Medulla oblongata (tissue), 1 donor: ENCODE results near the gene TMEM244.
"Not testable (repeated sequence)": the region's sequence is repeated elsewhere in the genome, so short reads cannot be mapped to it uniquely, and the experiment has no call there.

Experiments used
- DNase-seq: peaks from one replicate; pipeline ENCODE4 v3.0.0-alpha.2; 2015; ENCODE audit errors: extremely low spot score

The TMEM244 gene

DNA sequence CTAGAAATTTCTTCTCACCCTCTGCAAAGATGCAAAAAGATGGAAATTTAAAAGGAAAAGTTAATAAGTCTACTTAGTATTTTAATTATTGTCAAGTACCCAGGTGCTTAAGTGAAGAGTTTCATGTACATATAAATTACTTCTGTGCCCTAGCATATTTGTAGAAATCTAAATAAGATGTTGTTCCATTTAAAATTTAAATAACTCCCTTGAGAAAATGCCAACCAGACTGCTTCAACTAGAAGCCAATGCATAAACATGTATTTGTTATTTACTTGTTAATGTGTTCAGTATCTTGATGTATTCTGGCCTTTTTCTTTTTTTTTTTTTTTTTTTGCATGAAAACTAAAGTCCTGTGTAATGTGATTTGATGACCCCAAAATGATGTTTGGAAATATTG is 6.3 kb upstream of the TMEM244 start:
- no peak for DNase-seq

DNA sequence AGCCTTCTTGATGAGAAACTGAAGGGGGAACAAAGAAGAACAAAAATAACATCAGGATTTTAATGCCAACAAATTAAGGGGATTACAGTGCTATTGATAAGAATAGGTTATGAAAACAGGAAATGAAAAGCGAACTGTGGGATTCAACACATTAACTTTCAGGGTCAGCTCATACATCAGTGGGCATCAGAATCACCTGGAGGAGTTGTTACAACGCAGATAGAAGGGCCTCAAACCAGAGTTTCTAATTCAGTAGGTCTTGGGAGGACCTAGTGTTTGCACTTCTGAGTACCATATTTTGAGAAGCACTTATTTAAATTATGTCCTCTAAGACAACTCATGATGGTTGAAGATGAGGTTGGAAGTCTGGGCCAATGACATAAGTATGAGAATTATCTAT is 5.6 kb upstream of the TMEM244 start:
- DNase-seq, result peak; percentile 10

DNA sequence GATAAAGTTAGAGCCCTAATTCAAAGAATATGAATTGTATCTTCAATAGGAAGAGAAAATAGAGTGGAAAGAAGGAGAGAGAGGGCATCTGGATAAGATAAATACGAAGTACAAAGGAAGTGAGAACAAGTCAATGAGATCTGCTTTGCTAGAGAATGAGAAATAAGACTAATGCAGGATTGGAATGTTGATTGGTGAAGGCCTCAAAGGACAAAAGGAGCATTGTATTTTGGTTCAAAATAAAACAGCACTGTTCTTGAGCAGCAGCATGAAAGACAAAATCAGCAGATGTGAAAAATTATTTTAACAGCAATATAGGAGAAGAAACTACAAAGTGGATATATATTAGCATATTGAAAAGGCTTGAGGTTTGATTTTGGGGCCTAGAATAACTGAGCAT is 5.1 kb upstream of the TMEM244 start:
- peak; percentile 68 for DNase-seq

DNA sequence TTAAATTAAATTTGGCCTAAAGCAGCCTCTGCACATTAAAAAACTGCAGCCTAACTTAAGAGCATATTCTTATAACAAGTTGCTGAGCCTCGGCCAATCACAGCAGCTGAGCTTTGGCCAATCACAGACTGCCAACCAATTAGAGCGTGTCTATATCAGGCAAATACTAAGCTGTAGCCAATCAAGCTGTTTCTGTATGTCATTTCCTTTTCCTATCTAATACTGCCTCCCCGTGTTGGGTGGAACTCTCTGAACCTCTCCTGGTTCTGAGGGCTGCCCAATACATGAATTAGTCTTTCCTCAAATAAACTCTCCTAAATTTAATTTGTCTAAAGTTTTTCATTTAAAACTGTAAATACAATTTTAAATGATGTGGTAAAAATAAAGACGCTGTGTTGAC is 3.9 kb upstream of the TMEM244 start:
- no peak for DNase-seq

DNA sequence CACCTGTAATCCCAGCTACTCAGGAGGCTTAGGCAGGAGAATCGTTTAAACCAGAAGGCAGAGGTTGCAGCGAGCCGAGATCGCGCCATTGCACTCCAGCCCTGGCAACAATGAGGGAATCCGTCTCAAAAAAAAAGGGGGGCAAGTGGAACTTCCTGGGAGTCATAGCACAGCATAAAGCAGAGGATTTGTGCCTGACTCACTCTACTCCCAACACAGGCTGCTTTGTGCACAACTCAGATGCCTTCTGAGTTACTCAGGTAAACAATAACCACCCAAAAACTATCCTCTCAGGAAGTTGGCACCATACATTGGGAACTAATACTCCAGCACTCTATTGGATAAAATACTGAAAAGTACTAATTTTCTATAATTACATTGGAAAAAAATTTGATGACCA is 2.5 kb upstream of the TMEM244 start:
- no peak for DNase-seq

DNA sequence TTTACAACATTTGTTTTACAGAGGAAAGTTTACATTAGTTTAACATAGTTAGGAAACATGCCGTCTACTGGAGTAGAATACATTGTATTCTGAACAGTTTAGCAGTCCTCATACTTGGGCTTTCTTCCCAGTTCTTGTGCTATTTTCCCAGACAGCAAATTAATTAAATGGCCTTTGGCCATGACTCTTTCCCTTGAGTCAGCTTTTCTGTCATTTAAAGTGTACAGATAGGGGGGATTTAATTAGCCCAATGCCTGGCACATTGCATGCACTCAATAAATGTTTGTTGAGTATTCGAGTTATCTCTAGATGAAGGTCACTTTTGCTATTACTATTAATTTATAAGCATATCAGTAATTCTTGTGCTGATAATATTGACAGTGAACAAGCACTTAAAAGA is 1.6 kb downstream of the TMEM244 start:
- DNase-seq, result no peak

DNA sequence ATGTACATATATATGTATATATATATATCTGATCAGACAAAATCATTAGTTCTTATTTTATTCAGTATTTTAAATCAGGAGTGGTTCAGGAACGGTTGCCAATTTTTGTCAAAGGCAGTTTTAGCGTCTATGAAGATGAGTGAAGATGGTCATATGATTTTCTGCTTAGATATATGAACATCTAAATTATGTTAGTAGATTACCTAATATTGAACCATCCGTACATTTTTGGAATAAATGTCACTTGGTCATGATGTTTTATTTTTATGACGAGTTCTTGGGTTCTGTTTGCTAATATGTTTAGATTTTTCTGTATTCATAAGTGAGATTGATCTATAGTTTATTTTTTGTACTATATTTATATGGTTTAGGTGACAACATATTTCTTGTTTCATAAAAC is 3.3 kb downstream of the TMEM244 start:
- no peak for DNase-seq

DNA sequence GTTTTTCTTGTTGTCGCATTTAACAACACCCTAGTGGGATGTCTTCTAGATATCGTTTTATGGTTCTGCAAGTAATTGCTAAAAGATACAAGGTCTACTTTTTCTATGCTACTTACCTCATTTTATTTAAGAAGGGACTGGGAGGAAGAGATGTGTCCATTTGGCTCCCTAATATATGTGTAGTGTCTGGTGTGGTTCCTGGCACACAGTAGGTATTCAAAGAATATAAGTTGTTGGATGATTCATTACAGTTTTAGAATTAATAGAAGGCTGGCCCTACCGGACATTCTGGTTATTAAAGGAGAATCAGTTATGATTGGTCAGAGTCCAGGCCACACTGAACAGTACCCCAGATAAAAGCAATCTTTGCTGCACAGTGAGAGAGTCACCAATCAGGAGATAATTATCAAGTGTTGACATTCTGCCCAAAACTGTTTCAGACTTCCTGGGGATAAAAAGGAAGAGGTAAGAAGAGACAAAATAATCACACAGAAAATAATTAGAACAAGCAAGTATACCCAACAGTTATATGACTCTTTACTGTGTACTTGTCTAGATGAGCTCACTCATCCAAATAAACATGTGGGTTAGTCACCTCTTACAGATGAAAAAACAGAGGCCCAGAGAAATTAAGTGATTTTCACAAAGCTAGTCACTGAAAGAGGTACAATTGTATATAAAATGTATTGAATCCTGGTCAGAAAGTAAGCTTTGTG is 7.0 kb downstream of the TMEM244 start:
- no peak for DNase-seq

DNA sequence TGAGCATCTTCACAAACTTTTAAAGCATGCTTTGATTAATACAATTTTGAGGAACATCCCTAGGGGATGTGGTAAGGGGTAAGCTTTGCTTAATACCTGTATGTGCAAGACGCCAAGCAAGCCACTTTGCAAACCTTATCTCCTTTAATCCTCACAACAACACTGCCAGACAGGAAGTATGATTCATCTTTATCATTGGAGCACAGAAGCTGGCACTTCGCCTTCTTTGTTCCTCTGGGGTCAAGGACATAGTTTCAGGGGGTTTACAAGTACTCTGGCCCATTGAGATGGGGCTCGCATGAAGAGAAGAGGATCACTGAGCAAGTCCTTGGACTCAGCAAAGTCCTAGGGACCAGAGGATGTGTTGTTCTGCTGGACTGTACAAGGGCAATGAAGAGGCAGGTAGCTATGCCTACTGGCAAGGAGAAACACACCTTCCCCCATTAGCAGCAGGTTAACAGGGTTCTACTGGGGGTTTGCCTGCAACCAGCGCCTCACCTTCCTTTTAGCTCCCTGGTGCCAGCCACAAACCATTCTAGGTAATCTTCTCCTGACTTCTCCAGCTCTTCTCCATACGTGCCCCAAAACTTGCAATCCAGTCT is 8.8 kb downstream of the TMEM244 start:
- no peak for DNase-seq

DNA sequence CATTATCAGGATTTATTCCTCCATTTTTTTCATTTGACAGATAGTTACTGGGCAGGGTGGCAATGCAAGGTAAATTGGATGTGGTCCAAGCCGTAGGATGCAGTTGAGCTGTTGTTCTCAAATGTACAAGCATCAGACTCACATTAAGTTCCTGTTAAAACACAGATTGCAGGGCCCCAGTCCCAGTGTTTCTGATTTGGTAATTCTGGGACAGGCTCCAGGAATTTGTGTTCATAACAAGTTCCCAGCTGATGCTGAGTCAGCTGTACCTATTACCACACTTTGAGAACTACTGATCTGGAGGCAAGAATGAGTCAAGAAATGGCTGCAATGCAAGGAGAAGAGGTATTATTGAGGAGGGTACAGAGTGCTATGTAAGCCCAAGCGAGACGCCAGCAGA is 11.7 kb downstream of the TMEM244 start:
- DNase-seq, result no peak

DNA sequence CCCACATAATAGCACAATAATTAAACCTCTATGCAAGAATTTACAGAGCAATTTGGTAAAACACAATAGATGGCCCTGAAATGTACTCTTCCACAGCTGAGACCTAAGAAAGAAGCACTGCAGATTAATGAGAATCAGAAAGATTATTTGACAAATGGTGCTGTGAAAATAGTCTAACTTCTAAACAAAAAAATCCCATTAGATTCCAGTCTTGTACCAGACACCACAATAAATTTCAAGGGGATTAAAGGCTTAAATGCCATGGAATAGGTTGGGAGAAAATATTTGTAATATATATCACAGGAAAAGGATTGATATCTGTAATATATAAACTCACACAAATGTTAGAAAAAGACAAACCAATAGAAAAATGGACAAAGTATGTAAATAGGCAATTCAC is 14.4 kb downstream of the TMEM244 start:
- DNase-seq, result no peak

DNA sequence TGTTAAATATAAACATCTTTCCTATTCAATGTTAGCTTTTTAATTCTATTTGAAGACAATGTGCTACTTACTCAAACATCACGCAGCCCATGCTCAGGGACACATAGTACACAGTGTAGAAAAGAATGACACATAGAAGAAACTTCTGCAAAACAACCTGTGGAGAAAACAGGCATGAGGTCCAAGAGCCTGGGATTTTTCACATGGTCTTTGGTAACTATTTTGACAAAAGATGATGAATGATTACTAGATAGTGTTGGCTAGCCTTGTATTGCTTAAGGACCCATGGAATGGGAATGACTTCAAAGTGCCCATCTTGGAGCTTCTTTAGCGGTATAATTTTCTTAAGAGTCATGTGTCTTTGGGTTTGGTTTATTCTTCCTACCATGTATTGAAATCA is 15.4 kb downstream of the TMEM244 start:
- DNase-seq, result no peak

DNA sequence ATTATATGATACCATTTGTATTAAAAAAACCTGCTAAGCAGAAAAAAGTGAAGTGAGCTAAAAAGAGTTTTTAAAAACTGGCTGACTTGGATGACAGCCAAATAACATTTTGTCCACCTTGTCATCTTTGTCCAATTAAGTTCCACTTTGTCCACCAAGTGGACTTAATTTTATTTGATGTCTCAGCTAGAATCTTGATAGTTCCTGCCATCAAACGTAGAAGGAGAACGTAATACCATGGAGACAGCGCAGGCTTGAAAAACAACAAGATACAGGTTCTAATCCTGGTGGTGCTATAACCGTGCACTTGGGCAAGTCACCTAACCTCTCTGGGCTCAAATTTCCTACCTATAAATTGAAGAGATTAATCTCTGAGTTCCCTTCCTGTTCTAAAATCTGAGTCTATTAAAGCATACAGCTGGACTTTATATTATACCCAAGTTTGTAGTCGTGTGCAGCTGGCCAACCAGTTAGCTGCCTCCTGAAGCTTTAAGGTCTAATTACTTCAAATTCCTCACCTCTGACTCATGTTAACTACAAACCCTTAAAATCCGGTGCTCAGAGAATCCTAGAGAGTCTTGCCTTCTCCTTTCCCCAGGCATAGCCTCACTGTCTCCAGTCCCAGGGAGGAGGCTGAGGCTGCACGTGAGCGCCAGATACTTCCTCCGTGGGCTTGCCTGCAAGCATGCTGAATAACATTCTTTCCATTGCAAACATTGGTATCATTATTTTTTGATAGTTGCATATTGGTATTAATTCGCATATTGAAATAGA is 16.8 kb downstream of the TMEM244 start:
- DNase-seq, result no peak

DNA sequence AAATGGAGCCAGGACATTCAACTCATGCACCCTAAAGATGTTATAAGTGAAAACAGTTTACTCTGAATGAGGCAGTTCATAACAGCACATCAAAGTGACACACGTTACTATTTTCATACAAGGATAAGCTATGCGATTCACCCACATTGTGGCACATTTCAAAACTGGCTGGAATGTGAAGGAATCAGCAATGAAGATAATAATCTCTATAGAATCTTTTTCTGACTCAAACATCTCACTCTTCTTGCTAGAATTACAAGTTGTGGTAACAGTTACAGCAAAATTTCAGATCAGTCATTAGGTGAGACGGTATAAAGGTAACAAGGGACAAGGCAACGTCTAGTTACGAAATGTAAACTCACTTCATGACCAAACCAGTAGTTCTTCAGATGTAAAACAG is 17.5 kb downstream of the TMEM244 start:
- no peak for DNase-seq

DNA sequence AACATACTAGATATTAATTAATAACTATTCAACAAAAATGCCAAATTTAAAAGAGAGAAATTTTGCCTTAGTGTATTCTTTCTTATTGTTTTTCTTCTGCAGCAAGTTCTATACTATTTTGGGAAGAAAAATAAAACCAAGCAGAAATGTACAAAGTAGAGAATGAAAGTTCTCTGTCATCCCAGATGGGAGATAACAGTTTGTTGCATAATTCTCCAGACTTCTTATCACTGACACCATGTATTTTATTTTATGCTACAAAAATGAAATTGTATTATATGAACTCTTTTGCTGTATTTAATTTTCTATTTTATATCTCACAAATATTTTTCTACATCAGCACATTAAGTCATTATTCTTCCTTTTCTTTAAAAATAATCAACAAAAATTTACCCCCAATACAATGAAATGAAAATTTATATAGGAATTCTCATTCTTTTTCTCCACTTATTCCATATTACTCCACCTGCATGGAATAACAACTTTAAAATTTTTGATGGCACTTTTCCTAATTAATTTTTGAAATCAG is 18.2 kb downstream of the TMEM244 start:
- DNase-seq, result no peak

DNA sequence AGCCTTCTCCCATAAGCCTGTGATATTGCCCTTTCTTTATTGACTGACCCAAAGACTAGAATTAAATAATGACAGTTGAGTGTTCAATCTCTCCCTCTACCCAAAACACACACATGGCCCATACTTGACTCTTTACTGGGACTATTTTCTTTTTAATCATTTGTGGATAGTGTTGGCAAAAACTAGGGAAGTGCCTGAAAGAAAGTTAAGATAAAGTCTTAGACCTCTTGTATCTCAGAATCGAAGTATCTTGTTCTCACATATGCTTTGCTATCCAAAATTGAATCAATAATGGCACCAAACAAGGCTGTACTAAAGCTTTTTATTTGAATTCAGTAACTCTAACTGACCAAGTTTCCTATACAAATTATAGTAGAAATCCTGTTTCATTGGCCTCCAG is 19.0 kb downstream of the TMEM244 start:
- no peak for DNase-seq

DNA sequence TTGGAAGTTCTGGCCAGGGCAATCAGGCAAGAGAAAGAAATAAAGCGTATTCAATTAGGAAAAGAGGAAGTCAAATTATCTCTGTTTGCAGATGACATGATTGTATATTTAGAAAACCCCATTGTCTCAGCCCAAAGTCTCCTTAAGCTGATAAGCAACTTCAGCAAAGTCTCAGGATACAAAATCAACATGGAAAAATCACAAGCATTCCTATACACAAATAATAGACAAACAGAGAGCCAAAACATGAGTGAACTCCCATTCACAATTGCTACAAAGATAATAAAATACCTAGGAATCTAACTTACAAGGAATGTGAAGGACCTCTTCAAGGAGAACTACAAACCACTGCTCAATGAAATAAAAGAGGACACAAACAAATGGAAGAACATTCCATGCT is 21.6 kb downstream of the TMEM244 start:
- DNase-seq, result not testable (repeated sequence)

DNA sequence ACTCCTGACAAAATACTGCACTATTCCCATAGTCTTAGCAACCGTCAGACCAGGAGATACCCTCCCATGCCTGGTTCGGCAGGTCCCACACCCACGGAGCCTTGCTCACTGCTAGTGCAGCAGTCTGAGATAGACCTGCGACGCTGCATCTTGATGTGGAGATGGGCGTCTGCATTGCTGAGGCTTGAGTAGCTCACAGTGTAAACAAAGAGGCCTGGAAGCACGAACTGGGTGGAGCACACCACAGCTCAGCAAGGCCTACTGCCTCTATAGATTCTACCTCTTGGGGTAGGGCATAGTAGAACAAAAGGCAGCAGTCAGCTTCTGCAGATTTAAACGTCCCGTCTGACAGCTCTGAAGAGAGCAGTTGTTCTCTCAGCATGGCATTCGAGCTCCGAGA is 25.4 kb downstream of the TMEM244 start:
- DNase-seq, result no peak

DNA sequence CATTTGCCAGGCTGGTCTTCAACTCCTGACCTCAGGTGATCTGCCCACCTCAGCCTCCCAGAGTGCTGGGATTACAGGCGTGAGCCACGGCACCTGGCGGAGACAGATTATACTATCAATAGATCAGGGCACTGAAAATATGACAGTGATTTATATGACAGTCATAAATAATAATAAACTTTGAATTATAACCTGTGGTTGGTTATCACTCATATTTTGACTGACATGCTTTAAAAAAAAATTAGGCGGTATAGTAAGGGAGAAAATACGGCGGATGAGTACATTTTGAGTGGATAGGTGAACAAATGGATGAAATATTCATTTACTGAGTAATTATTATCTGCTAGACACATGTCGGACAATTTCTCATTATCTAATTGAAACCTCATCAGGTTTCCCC is 28.8 kb downstream of the TMEM244 start:
- DNase-seq, result no peak

DNA sequence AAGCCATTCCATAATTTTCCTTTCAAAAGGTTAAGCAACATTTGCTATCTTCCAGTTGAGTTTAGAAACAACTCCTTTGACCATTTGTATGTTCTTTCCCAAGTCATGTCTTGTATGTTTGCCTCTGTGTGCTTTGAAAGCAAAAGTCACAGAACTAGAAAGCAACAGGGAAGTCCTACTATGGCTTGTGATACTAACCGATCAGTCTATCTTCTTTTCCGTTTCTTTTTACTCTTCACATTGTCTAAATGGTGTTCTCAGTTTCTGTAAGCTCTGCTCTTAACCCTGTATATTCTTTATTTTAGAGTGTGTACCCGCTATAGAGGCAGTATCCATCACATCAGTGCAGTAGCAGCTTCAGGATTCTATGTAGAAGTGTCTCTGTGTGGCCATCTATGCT is 32.9 kb downstream of the TMEM244 start:
- no peak for DNase-seq

DNA sequence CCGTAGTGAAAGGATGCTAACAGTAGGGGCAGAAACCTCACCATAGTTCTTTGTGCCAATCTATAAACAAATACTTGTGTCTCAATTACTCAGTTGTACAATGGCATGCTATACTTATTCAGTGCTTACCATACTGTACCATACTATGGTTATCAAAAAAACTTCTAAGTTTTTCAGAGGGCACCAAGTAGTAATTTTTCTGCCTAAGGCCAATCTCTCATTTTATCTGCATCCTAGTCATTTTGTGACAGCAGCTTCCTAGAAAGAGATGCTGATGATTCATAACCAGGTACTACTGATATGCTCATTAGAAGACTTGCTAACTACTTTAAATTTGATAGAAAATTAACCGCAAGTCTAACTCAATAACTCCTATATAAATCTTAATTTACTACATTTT is 42.9 kb downstream of the TMEM244 start:
- no peak for DNase-seq

DNA sequence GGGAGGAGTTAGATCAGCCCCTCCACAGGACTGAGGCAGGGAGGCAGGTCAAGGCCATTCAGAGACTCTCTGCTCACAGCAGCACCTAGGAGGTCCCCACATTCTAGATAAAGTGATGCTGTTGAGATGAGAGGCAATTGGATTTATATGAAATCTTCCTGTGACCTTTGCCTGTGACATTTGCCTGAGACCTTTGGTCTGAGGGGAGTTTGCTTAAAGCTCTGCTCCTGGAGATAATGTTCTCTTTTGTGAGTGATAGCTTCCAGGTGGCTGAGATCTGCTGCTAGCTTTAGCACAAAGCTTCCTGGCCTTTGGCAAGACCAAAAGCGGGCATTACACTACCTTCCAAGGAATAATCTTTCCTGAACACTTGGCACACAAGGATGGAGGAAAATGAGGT is 43.3 kb downstream of the TMEM244 start:
- DNase-seq, result no peak

DNA sequence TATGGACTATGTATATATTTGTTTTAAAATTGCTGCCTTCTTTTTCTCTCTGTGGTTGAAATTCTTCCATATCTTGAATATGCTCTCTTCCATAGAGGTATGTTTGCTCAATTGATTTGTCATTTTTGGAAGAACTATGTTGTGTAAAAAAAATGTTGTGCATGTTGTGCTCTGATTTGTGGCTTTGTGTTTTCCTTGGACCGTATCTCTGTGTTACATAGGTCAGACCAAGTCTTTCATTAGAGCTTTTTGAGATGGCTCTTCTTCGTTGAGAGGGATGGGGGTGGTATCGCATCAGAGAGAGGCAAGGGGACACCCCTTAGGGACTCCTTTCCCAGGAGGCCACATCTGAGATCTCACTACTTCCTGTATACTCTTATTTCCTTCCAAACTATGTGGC is 43.8 kb downstream of the TMEM244 start:
- DNase-seq, result no peak
